IMR-90 (cell line): ENCODE measurements around the gene ARNT2. TPM values are rescaled to one million over a fixed set of nuclear protein-coding genes. Genes with fewer than 3 reads are reported as not detected.

Experiments
- ATAC-seq: fragments of 200-7000 bp; cut with Tn5 transposase; 2 replicates; pipeline ENCODE4 v1.9.1; 2020; ENCODE audit warnings: low read depth, mild to moderate bottlenecking, moderate library complexity
- BruUV-seq: library from RNA; stranded (reverse); fragments of 400-500 nt; replicated peaks from 2 replicates; lab custom pipeline; 2021; lab: Mats Ljungman, UMichigan
- CTCF ChIA-PET: fragments of 300-600 bp; formaldehyde crosslinking; extraction: SDS; loops from one replicate; lab custom pipeline; 2021; ENCODE audit warnings: antibody characterized with exemption; lab: Yijun Ruan, JAX
- POLR2A ChIA-PET: fragments of 300-600 bp; sonication (Branson Sonifier 250); formaldehyde crosslinking; loops from one replicate; lab custom pipeline; 2022; ENCODE audit warnings: antibody characterized with exemption; ENCODE audit not compliant: unreplicated experiment; lab: Charles Lee
- DNase-seq: peaks from one replicate; pipeline ENCODE4 v3.0.0; 2013
- H2AFZ ChIP-seq: replicated peaks from 2 replicates; pipeline ENCODE3; 2013; ENCODE audit warnings: low read length, mild to moderate bottlenecking; ENCODE audit not compliant: poor library complexity
- H2AK5ac ChIP-seq: 2 replicates; pipeline ENCODE4 v1.6.1; 2013; ENCODE audit warnings: low read depth, low read length, inconsistent platforms
- H2AK9ac ChIP-seq: replicated peaks from 2 replicates; pipeline ENCODE3; 2013; ENCODE audit warnings: mild to moderate bottlenecking, low read depth, low read length, moderate library complexity; ENCODE audit not compliant: poor library complexity
- H2BK120ac ChIP-seq: 2 replicates; pipeline ENCODE4 v1.6.1; 2013; ENCODE audit warnings: low read depth, low read length, inconsistent platforms
- H2BK15ac ChIP-seq: 3 replicates; pipeline ENCODE4 v1.6.1; 2013; ENCODE audit warnings: low read depth, low read length, inconsistent platforms
- H2BK20ac ChIP-seq: 2 replicates; pipeline ENCODE4 v1.6.1; 2013; ENCODE audit warnings: low read depth, mild to moderate bottlenecking, inconsistent platforms, low read length, moderate library complexity
- H2BK5ac ChIP-seq: 2 replicates; pipeline ENCODE4 v1.6.1; 2013; ENCODE audit warnings: mild to moderate bottlenecking, low read depth, low read length, inconsistent platforms; ENCODE audit not compliant: poor library complexity, severe bottlenecking
- H3K14ac ChIP-seq: replicated peaks from 2 replicates; pipeline ENCODE4 v1.6.1; 2013; ENCODE audit warnings: low read depth, low read length, inconsistent platforms
- H3K18ac ChIP-seq: 2 replicates; pipeline ENCODE4 v1.6.1; 2013; ENCODE audit warnings: low read depth, low read length, control low read depth
- H3K23ac ChIP-seq: 2 replicates; pipeline ENCODE4 v1.6.1; 2013; ENCODE audit warnings: low read depth, low read length, inconsistent platforms
- H3K27ac ChIP-seq: 2 replicates; pipeline ENCODE4 v1.5.1; 2013; ENCODE audit warnings: mild to moderate bottlenecking, control low read depth, low read length; ENCODE audit not compliant: insufficient read depth
- H3K27me3 ChIP-seq: 2 replicates; pipeline ENCODE4 v1.6.1; 2013; ENCODE audit warnings: low read length; ENCODE audit not compliant: control insufficient read depth, insufficient read depth
- H3K36me3 ChIP-seq: 2 replicates; pipeline ENCODE4 v1.6.1; 2013; ENCODE audit warnings: low read length, mixed read lengths; ENCODE audit not compliant: control insufficient read depth, insufficient read depth
- H3K4ac ChIP-seq: 2 replicates; pipeline ENCODE4 v1.6.1; 2013; ENCODE audit warnings: low read depth, low read length, inconsistent platforms
- H3K4me1 ChIP-seq: 2 replicates; pipeline ENCODE4 v1.6.1; 2013; ENCODE audit warnings: low read length, mixed read lengths; ENCODE audit not compliant: control insufficient read depth, insufficient read depth
- H3K4me2 ChIP-seq: 2 replicates; pipeline ENCODE4 v1.6.1; 2013; ENCODE audit warnings: low read depth, mild to moderate bottlenecking, control low read depth, low read length, moderate library complexity
- H3K4me3 ChIP-seq: 2 replicates; pipeline ENCODE4 v1.5.1; 2013; ENCODE audit warnings: low read depth, mild to moderate bottlenecking, control low read depth, low read length, moderate library complexity; ENCODE audit not compliant: insufficient read depth
- H3K56ac ChIP-seq: 2 replicates; pipeline ENCODE4 v1.6.1; 2013; ENCODE audit warnings: low read length, inconsistent platforms; ENCODE audit not compliant: insufficient read depth; ENCODE audit errors: extremely low read depth
- H3K79me1 ChIP-seq, 2 experiments: 2 replicates each; pipeline ENCODE4 v1.6.1; 2013; ENCODE audit warnings: low read length in 2 of 2, inconsistent platforms in 1 of 2, low read depth in 1 of 2
- H3K9ac ChIP-seq: 2 replicates; pipeline ENCODE4 v1.6.1; 2013; ENCODE audit warnings: low read depth, low read length, control low read depth
- H3K9me1 ChIP-seq: 2 replicates; pipeline ENCODE4 v1.6.1; 2013; ENCODE audit warnings: low read length, inconsistent platforms; ENCODE audit not compliant: insufficient read depth
- H3K9me3 ChIP-seq: 2 replicates; pipeline ENCODE4 v1.6.1; 2013; ENCODE audit warnings: low read length; ENCODE audit not compliant: control insufficient read depth, insufficient read depth
- H4K20me1 ChIP-seq: 2 replicates; pipeline ENCODE4 v1.6.1; 2013; ENCODE audit warnings: low read length, inconsistent platforms; ENCODE audit not compliant: insufficient read depth
- H4K5ac ChIP-seq: 2 replicates; pipeline ENCODE4 v1.6.1; 2013; ENCODE audit warnings: mild to moderate bottlenecking, low read depth, low read length, control low read depth
- H4K8ac ChIP-seq, 2 experiments: 2 replicates each; pipeline ENCODE4 v1.6.1; 2013; ENCODE audit warnings: low read depth in 2 of 2, low read length in 2 of 2, control low read depth in 1 of 2, inconsistent platforms in 1 of 2
- H4K91ac ChIP-seq: 2 replicates; pipeline ENCODE4 v1.6.1; 2013; ENCODE audit warnings: low read depth, low read length, inconsistent platforms; ENCODE audit not compliant: insufficient read depth
- BHLHE40 ChIP-seq: fragments of 150-350 bp; IDR thresholded peaks from 2 replicates; pipeline ENCODE4 v1.6.1; 2016; ENCODE audit warnings: mild to moderate bottlenecking, low read depth, low read length
- CHD1 ChIP-seq: IDR thresholded peaks from 2 replicates; pipeline ENCODE4 v1.6.1; 2012; ENCODE audit warnings: low read depth, low read length, improper control_type of control experiment
- FOS ChIP-seq: fragments of 150-350 bp; IDR thresholded peaks from 2 replicates; pipeline ENCODE4 v1.6.1; 2016; ENCODE audit warnings: low read depth, low read length
- MAFK ChIP-seq: IDR thresholded peaks from 2 replicates; pipeline ENCODE4 v1.6.1; 2012; ENCODE audit warnings: low read depth, low read length, improper control_type of control experiment
- MAZ ChIP-seq: IDR thresholded peaks from 2 replicates; pipeline ENCODE4 v1.6.1; 2012; ENCODE audit warnings: low read depth, mild to moderate bottlenecking, low read length, improper control_type of control experiment, moderate library complexity, borderline replicate concordance
- NFE2L2 ChIP-seq: fragments of 150-350 bp; IDR thresholded peaks from 2 replicates; pipeline ENCODE4 v1.6.1; 2016; ENCODE audit warnings: low read depth, mild to moderate bottlenecking, low read length
- POLR2A ChIP-seq: IDR thresholded peaks from 2 replicates; pipeline ENCODE4 v1.6.1; 2012; ENCODE audit warnings: mild to moderate bottlenecking, low read depth, low read length
- RAD21 ChIP-seq: IDR thresholded peaks from 2 replicates; pipeline ENCODE4 v1.6.1; 2012; ENCODE audit warnings: low read length, improper control_type of control experiment
- RFX5 ChIP-seq: IDR thresholded peaks from 2 replicates; pipeline ENCODE4 v1.8.0; 2012; ENCODE audit warnings: low read depth, mild to moderate bottlenecking, low read length, moderate library complexity
- SMC3 ChIP-seq: fragments of 150-350 bp; IDR thresholded peaks from 2 replicates; pipeline ENCODE4 v1.6.1; 2016; ENCODE audit warnings: low read depth, mild to moderate bottlenecking, antibody characterized with exemption, low read length, moderate library complexity
- WGBS, 2 experiments: methylation state at CpG; one replicate each; pipeline versions ENCODE4 v1.1.5 to v1.1.7; 2013; ENCODE audit warnings: missing lambda C conversion rate in 2 of 2; ENCODE audit not compliant: insufficient read length in 1 of 2; ENCODE audit errors: extremely low coverage in 2 of 2; 5-methylcytosine and 5-hydroxymethylcytosine counted together
- dilution Hi-C: fragments of 300-500 bp; cut with HindIII; formaldehyde crosslinking; loops from one replicate; pipeline ENCODE4 v1.14.3; 2018; ENCODE audit warnings: low sequenced_read_pairs; ENCODE audit not compliant: unreplicated experiment
- in situ Hi-C: fragments of 300-500 bp; cut with MboI; formaldehyde crosslinking; loops from 3 replicates; pipeline ENCODE4 v1.14.3; 2019; ENCODE audit warnings: low sequenced_read_pairs, inconsistent platforms, mixed read lengths
- intact Hi-C: fragments of 100-400 bp; cut with micrococcal nuclease; formaldehyde crosslinking; loops from 2 replicates; pipeline ENCODE4 v1.10.0; 2022
- polyA plus RNA-seq, 3 experiments: library from polyadenylated mRNA; depleted of rRNA; stranded (reverse); fragments of >200 nt; gene quantifications; 2 replicates each; pipeline ENCODE4 v1.2.3, GENCODE V29; 2012; ENCODE audit warnings: low replicate concordance in 1 of 3
- total RNA-seq: library from RNA; depleted of rRNA; stranded (reverse); fragments of >200 nt; gene quantifications from 2 replicates; pipeline ENCODE4 v1.2.3, GENCODE V29; 2012
- TF ChIP-seq, protein P1 (sequence below): fragments of 150-350 bp; IDR thresholded peaks from 2 replicates; pipeline ENCODE4 v1.6.1; 2016; ENCODE audit warnings: low read depth, mild to moderate bottlenecking, low read length, moderate library complexity, borderline replicate concordance
- TF ChIP-seq, protein P2 (sequence below): conservative IDR thresholded peaks from 2 replicates; pipeline ENCODE4 v1.5.1; 2012; ENCODE audit warnings: mild to moderate bottlenecking, low read depth, low read length, improper control_type of control experiment
- TF ChIP-seq, protein P3 (sequence below): fragments of 150-350 bp; IDR thresholded peaks from 2 replicates; pipeline ENCODE4 v1.6.1; 2017; ENCODE audit warnings: mild to moderate bottlenecking, antibody characterized with exemption, low read length, low read depth

Gene ARNT2
- total and polyA plus RNA-seq, 2 of the 4 experiments (the other 2 are of a cell fraction): 18.2 to 19.0 TPM

DNA sequence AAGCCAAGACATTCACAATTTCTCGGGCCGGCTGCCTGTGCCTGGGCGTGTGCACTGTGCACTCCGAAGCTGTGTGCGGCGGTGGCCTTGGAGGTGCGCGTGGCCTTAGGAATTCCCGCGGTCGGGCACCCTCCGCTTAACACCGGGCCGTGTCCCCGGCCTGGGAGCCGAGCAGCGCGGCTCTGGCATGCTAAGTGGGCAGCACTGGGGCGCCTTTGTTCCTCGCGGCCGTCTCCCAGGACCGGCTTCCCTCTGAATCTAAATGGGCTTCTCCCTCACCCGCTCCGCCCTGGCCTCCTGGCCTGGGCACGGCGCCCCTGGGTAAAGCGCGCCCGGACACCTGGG lies 498 bp upstream of the ARNT2 start:
- TF ChIP-seq, protein P1, sequence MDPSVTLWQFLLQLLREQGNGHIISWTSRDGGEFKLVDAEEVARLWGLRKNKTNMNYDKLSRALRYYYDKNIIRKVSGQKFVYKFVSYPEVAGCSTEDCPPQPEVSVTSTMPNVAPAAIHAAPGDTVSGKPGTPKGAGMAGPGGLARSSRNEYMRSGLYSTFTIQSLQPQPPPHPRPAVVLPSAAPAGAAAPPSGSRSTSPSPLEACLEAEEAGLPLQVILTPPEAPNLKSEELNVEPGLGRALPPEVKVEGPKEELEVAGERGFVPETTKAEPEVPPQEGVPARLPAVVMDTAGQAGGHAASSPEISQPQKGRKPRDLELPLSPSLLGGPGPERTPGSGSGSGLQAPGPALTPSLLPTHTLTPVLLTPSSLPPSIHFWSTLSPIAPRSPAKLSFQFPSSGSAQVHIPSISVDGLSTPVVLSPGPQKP: no peak
- no peak for TF ChIP-seq NFE2L2
- TF ChIP-seq MAFK: no peak
- TF ChIP-seq, protein P2, sequence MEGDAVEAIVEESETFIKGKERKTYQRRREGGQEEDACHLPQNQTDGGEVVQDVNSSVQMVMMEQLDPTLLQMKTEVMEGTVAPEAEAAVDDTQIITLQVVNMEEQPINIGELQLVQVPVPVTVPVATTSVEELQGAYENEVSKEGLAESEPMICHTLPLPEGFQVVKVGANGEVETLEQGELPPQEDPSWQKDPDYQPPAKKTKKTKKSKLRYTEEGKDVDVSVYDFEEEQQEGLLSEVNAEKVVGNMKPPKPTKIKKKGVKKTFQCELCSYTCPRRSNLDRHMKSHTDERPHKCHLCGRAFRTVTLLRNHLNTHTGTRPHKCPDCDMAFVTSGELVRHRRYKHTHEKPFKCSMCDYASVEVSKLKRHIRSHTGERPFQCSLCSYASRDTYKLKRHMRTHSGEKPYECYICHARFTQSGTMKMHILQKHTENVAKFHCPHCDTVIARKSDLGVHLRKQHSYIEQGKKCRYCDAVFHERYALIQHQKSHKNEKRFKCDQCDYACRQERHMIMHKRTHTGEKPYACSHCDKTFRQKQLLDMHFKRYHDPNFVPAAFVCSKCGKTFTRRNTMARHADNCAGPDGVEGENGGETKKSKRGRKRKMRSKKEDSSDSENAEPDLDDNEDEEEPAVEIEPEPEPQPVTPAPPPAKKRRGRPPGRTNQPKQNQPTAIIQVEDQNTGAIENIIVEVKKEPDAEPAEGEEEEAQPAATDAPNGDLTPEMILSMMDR: no peak
- TF ChIP-seq CHD1: no peak
- no peak for TF ChIP-seq RAD21
- no peak for TF ChIP-seq POLR2A
- no peak for TF ChIP-seq FOS
- TF ChIP-seq, protein P3, sequence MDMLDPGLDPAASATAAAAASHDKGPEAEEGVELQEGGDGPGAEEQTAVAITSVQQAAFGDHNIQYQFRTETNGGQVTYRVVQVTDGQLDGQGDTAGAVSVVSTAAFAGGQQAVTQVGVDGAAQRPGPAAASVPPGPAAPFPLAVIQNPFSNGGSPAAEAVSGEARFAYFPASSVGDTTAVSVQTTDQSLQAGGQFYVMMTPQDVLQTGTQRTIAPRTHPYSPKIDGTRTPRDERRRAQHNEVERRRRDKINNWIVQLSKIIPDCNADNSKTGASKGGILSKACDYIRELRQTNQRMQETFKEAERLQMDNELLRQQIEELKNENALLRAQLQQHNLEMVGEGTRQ: no peak
- TF ChIP-seq SMC3: no peak
- no peak for TF ChIP-seq BHLHE40
- TF ChIP-seq MAZ: no peak
- TF ChIP-seq RFX5: no peak

More for the DNA sequence above, 498 bp upstream of the ARNT2 start:
- Histone ChIP-seq H2BK15ac (no peak overlapping the region), H4K20me1 (peaks cover 6% of the 10 kb centered on the region; the same call in 1 of the 2 replicates), H3K9ac (peak overlapping the region; percentile 20), H3K4me1 (peaks cover 3% of the 10 kb centered on the region; the same call in 1 of the 2 replicates), H3K4ac (no peak overlapping the region), H3K23ac (no peak overlapping the region), H3K18ac (no peak overlapping the region), H4K8ac (peak overlapping the region; percentile 29 to 41; a peak in 3 of 4 replicates), H2BK5ac (no peak overlapping the region), H3K9me3 (no peaks in the 10 kb centered on the region), H3K36me3 (no peaks in the 10 kb centered on the region), H2BK20ac (no peak overlapping the region), H2AFZ (peak overlapping the region; percentile 89), H2AK9ac (peak overlapping the region; percentile 75), H2AK5ac (no peak overlapping the region), H3K56ac (no peak overlapping the region), H3K4me3 (peak overlapping the region; percentile 53), H3K79me1 (peaks cover 16 to 29% of the 10 kb centered on the region in 2 experiments; a peak in 3 of 4 replicates), H3K9me1 (no peaks in the 10 kb centered on the region), H3K27ac (no peak overlapping the region; the same call in 1 of the 2 replicates), H3K14ac (no peak overlapping the region), H2BK120ac (no peak overlapping the region), H4K91ac (no peak overlapping the region), H3K27me3 (no peaks in the 10 kb centered on the region), H4K5ac (no peak overlapping the region), H3K4me2 (peak overlapping the region; percentile 41)
- ATAC-seq (peak; percentile 46), DNase-seq (no peak)
- no TSS peak for BruUV-seq
- WGBS, 2 experiments: 6% methylated on average over 22 of the region's 30 CpGs; no CpG with 5 or more reads in 1 of the 2 experiments
- CTCF ChIA-PET: no interaction called here
- POLR2A ChIA-PET: no interaction called here
- intact Hi-C loops: loop anchor here (1.0 kb wide), 1 partner anchor 51 kb away; no protein-coding TSS in a partner anchor
- in situ Hi-C loops: no loop called here
- dilution Hi-C loops: no loop called here
